T47D (cell line): ENCODE results near the gene GPRC5B.

Experiments used
- DNase-seq, 2 experiments: peaks; one replicate each; pipeline versions ENCODE4 v3.0.0 to v3.0.0-alpha.2; 2011 to 2012; ENCODE audit warnings: low read depth in 1 of 2, low spot score in 1 of 2
- JUND ChIP-seq: IDR thresholded peaks from 2 replicates; pipeline ENCODE4 v1.6.1; 2012; ENCODE audit warnings: low read depth
- in situ Hi-C: cut with HindIII; loops from 2 replicates; pipeline ENCODE4 v1.10.0; 2016; ENCODE audit warnings: low sequenced_read_pairs, low pct_unique_long_range_greater_than_20kb

Gene GPRC5B

DNA sequence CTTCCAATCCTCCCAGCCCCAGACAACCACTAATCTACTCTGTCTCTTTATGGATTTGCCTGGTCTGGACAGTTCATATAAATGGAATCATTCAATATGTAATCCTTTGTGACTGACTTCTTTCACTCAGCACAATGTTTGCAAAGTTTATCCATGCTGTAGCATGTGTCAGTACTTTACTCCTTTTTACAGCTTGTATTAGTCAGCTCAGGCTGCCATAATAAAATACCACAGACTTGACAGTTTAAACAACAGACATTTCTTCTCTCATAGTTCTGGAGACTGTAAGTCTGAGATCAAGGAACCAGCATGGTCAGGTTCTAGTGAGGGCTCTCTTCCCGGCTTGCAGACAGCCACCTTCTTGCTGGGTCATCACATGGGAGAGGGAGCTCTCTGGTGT lies 41.3 kb downstream of the GPRC5B start:
- in situ Hi-C loops, result no loop called here
- no peak for DNase-seq
- TF ChIP-seq JUND, result no peak

DNA sequence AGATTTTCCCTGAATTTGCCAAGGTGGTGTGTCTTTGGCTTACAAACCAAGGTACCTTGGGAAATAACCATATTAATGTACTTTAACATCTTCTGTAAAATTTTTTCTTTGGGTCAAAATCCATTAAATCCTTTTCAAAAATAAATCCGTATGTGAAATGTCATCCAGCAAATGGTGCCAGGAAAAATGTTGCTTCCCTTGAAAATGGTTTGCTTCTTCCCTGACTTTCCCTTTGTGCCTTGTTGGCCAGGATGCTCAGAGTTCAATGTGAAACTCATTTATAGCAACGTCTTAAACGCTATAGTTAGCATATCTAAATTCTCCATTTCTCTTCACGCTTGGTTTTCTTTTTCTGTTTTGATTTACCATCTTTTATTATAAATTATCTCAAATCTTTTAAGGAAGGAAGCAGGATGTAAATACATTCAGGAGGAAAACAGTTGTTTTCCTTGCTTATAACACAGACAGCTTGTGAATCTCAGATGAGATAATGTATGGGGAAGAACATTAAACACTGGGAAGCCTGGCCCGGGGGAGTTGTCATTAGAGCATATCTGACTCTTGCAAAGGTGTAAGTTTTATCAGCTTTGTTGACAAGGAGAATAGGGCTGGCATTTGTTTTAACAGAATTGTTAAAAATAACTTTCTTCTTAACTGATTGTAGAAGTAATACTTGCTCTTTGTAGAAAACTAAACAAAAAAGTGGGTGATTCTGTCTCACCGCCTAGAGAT lies 42.1 kb downstream of the GPRC5B start:
- no peak for DNase-seq
- no peak for TF ChIP-seq JUND
- in situ Hi-C loops, result no loop called here

DNA sequence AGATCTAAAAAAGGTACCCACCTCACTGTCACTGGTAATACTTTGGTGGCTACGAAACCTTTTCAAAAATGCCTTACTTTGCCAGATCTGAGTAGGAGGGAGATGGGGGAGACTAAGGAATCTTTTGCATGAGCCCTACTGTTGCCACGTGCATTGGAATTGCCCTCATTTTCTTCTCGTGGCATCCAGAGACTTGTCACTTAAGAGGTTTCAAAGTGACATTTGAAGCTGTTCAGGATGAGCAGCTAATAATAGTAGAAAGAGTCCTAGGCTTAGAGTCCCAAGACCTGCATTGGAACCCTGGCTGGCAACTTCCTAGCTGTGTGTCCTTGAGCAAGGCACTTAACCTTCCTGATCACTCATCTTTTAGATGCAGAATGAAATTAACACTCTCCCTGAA lies 43.5 kb downstream of the GPRC5B start:
- in situ Hi-C loops, result no loop called here
- no peak for TF ChIP-seq JUND

DNA sequence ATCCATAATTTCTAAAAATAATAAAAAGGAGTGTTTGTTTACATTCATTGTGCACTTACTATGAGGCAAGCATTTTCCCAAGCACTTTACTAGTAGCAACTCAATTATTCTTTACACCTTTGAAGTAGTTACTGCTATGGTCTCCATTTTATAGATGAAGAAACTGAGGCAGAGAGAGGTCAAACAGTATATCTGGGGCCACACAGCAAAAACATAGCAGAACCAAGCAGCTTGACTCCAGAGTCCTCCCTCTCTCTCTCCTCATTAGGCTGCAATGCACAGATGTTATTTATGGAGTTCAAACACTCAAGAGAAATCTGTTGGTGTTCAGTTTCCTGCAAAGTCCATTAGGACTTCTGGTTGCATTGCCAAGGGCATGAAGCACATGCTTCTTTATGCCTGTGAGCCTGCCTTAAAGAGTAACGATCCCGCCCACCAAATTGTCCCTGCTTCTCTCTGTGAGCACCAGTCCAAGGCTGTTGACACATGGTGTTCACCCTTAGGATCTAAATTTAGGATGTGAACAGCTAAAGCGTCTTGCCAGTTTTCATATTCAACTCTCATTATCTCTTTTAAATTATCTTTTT lies 44.0 kb downstream of the GPRC5B start:
- no peak for DNase-seq
- TF ChIP-seq JUND, result no peak
- in situ Hi-C loops, result no loop called here

More for the DNA sequence above, 43.5 kb downstream of the GPRC5B start:
- no peak for DNase-seq

DNA sequence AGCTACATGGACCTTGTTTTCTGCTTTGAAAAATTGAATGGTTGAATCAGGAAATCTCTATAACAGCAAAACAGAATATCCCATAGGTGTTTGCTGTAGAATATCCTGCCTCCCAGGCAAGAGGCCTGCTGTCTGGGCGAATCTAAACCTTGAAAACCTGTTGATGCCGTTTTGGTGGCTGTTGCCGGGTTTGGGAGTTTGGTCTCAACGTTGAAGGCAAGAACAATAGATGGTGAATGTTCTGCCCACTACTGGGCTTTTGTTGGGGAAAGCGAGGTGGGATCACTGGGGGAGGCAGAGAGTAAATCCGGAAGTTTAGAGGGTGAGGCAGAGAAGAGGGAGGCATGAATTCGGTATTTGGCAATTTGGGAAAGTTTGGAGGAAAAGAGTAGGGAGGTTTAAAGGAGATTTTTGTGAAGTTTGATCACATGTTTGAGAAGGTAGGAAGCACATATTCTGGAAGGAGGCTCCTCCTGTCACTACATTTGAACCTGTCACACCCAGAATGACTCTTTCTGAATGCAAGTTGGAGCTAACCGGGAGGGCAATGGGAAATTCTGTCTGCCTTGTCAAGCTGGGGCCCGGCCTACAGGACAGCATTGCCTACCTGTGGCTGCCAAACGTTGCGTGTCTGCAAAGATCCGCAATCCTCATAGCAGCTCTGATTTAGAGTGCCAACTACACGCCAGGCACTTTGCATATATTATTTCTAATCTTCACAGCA lies 46.5 kb downstream of the GPRC5B start:
- in situ Hi-C loops, result no loop called here
- no peak for DNase-seq
- no peak for TF ChIP-seq JUND

DNA sequence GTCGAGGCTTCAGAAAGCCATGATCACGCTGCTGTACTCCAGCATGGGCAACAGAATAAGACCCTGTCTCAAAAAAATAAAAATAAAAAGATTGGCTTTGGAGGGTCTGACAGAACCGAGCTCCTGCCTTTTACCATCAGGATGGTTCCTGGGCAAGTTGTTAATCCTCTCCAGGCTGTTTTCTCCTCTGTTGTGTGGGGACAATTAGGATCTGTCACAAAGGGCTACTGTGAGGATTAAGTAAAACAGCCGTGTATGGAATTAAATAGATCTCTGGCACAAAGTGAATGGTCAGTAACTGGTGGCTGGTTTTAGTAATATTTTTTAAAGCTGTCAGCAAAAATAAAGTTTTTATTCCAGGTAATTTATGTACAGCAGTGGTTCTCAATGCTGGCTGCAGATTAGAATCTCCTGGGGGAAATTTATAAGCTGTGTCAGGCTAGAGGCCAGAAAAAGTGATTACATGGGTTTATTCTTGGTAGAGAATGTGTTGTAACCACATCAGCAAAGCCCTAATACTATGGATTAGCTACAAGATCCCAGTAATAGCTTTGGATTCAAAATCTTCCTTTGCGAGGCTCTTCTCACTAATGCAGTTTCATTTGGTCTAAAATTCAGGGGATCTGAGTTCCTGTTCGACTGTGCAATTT lies 47.2 kb downstream of the GPRC5B start:
- DNase-seq, result no peak
- in situ Hi-C loops, result no loop called here
- no peak for TF ChIP-seq JUND

DNA sequence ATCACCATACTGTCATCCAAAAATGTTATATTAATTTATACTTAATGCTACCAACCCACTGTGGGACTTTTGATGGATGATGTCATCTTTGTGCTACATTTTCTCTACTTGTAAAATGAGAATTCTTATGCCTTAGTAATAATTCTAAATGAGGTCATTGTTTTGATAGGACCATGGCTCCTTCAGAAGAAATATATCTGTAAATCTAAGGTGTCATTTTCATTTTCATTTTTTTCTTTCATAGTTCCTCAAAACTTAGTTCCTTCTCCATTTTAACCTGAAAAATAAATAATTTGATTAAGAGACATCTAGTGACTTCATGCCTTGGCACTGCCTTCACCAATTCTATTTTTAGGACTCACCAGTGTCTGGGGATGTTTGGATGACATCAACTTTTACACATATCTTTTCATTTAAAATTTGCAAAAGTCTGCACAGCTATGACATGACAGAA lies 48.7 kb downstream of the GPRC5B start:
- in situ Hi-C loops, result no loop called here
- no peak for DNase-seq

DNA sequence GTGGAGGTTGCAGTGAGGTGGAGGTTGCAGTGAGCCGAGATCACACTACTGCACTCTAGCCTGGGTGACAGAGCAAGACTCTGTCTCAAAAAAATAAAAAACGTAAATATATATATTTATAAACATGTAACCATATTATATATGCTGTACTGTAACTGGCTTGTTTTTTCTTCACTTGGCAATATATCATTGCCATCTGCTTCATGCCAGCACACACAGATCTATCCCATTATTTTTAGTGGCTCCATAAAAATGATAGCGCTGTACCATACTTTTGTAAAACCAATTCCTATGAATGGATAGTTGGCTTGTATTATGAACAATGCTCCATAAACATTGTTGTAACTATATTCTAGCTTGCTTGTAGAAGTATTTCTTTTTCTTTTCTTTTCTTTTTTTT lies 49.5 kb downstream of the GPRC5B start:
- no peak for DNase-seq
- in situ Hi-C loops, result no loop called here
- TF ChIP-seq JUND, result no peak

More for the DNA sequence above, 48.7 kb downstream of the GPRC5B start:
- no peak for TF ChIP-seq JUND

DNA sequence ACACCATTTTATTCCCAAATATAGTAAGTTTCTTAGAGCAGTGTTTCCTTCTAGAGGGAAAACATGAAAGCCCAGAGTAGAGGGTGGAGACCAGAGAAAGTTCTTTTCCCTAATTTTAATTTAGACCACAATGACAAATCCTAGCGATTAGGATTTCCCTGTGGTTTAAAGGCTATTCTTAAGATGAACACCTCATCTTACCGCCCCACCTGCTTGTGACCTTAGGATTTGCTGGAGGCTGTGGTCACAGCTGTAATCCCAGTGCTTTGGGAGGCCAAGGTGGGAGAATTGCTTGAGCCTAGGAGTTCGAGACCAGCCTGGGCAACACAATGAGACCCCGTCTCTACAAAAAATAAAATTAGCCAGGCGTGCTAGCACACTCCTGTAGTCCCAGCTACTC lies 51.1 kb downstream of the GPRC5B start:
- no peak for DNase-seq
- in situ Hi-C loops, result no loop called here
- TF ChIP-seq JUND, result no peak

DNA sequence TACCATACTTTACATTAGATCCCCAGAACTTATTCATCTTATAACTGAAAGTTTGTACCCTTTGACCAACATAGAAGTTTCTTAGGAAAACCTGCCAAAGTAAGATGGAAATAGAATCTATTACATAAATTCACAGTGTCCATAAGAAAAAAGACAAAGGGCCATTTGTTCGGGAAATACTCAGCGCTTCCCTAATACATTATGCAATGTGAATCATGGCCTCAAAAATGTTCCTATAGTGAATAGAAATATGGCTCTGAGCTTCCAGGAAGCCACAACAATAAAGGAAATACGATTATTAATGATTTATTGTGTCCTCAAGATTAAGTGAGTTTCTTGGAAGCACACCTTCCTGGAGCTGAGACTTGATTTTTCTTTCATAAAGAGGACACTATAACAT lies 51.5 kb downstream of the GPRC5B start:
- in situ Hi-C loops, result no loop called here
- DNase-seq, result no peak
- no peak for TF ChIP-seq JUND

DNA sequence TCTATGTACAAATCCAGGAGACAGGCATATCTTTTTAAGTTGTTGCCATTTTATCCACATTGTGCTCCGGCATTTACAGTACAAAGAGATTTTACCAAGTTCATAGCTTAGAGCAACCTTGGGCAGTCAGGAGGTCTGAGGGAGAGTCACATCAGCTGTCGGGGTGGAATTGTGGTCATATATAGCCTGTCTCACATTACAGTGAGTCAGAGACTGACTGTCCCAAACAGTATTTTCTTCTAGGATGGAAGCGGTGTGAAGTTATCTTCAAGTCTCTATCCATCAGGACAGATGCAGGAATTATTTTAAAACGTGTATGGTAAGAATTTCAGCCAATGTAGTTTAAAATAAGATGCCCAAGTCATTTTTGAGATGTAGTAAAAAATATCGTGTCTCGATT lies 53.0 kb downstream of the GPRC5B start:
- no peak for DNase-seq
- TF ChIP-seq JUND, result no peak
- in situ Hi-C loops, result no loop called here

DNA sequence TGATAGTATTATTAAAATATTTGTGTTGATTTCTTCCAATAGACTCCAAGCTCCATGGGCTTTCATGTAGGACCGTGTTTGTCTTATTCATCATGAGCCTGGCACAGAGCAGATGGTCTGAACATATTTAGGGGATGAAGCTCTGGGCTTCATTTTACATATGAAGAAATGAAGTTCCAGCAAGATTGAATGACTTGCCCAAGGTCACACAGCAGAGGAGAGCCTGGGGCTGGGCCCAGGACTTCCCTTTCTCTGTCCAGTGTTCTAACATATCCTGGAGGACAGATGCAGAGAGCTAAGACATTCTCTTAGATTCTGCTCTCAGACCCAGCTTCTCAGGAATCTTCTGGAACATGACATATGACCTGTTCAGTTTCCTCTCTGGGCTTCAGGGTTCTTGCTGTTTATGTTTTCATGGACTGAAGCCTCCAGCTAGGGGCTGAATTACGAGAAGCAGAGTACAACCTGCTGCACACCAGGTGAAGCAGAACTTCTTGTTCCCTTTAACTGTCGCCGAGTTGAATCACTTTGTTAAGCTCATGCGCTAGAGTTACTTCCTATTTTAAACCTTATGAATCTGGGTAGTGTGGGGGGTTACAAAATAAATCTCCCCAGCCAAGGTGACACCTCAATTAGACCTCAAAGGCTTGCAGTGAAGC lies 53.6 kb downstream of the GPRC5B start:
- no peak for TF ChIP-seq JUND
- DNase-seq, result no peak
- in situ Hi-C loops, result no loop called here
